Calu3 (cell line): ENCODE results near the gene ZPLD1. TPM values are rescaled to one million over a fixed set of nuclear protein-coding genes. Genes with fewer than 3 reads are reported as not detected.

Source experiments
- Bru-seq: library from RNA; stranded (reverse); fragments of 400-500 nt; gene quantifications from one replicate; lab custom pipeline; 2021; lab: Mats Ljungman, UMichigan
- BruChase-seq, 2 experiments: library from RNA; stranded (reverse); fragments of 400-500 nt; gene quantifications; one replicate each; lab custom pipeline; 2021; lab: Mats Ljungman, UMichigan
- BruUV-seq: library from RNA; stranded (reverse); fragments of 400-500 nt; replicated peaks from 2 replicates; lab custom pipeline; 2021; lab: Mats Ljungman, UMichigan
- CTCF ChIA-PET: fragments of 300-600 bp; sonication (Branson Sonifier 250); formaldehyde crosslinking; loops from one replicate; lab custom pipeline; 2022; ENCODE audit warnings: antibody characterized with exemption; lab: Charles Lee
- DNase-seq: peaks from one replicate; pipeline ENCODE4 v3.0.0; 2022
- H3K27ac Mint-ChIP-seq: one replicate; pipeline ENCODE4 v1.8.0; 2022; ENCODE audit warnings: mixed read lengths; ENCODE audit not compliant: unreplicated experiment
- H3K27me3 Mint-ChIP-seq: one replicate; pipeline ENCODE4 v1.8.0; 2022; ENCODE audit warnings: mixed read lengths; ENCODE audit not compliant: unreplicated experiment
- H3K36me3 Mint-ChIP-seq: one replicate; pipeline ENCODE4 v1.8.0; 2022; ENCODE audit warnings: mild to moderate bottlenecking, moderate library complexity, mixed read lengths; ENCODE audit not compliant: insufficient read depth, unreplicated experiment
- H3K4me1 Mint-ChIP-seq: one replicate; pipeline ENCODE4 v1.8.0; 2022; ENCODE audit warnings: mild to moderate bottlenecking, low read depth, mixed read lengths; ENCODE audit not compliant: unreplicated experiment
- H3K4me3 Mint-ChIP-seq: one replicate; pipeline ENCODE4 v1.8.0; 2022; ENCODE audit warnings: mild to moderate bottlenecking, low read depth, moderate library complexity, mixed read lengths; ENCODE audit not compliant: unreplicated experiment
- H3K9me3 Mint-ChIP-seq: one replicate; pipeline ENCODE4 v1.8.0; 2022; ENCODE audit warnings: low read depth, mixed read lengths; ENCODE audit not compliant: unreplicated experiment
- intact Hi-C: fragments of 100-400 bp; cut with micrococcal nuclease; formaldehyde crosslinking; loops from one replicate; pipeline ENCODE4 v1.10.0; 2022; ENCODE audit not compliant: unreplicated experiment
- long read RNA-seq: library from polyadenylated mRNA; stranded (forward); transcript quantifications from one replicate; pipeline ENCODE4 v2.0.0, GENCODE V29; 2022
- total RNA-seq: library from RNA; stranded (reverse); gene quantifications from 2 replicates; pipeline ENCODE4 v1.2.3, GENCODE V29; 2022
- TF ChIP-seq, protein P1 (sequence below): fragments of 200-600 bp; IDR thresholded peaks from one replicate; pipeline ENCODE4 v1.8.0; 2022; ENCODE audit warnings: antibody characterized with exemption; ENCODE audit not compliant: unreplicated experiment

The ZPLD1 gene
- total RNA-seq (0.64 and 1.2 TPM in 2 replicates), Bru-seq, nascent RNA (percentile 39 among the genes with signal in this experiment), BruChase-seq, experiment 1, labeled RNA remaining after a 6-hour chase (percentile 37 among the genes with signal in this experiment), BruChase-seq, experiment 2, labeled RNA remaining after a 2-hour chase (percentile 35 among the genes with signal in this experiment)
- long read RNA-seq, partial matches to known transcripts: 2 of 8 reads
- long read RNA-seq, other reads (novel, unspliced or antisense): 6 of 8 reads

GRCh38 chr3:102434715-102435114 lies at the start of gene ZPLD1:
ZPLD1 (plus strand) TSS chr3:102435015; CDS start chr3:102438488, 3,473 bp downstream.
- intact Hi-C loops: no loop called here
- no peak within 1 kb of the TSS for H3K4me3 Mint-ChIP-seq
- H3K9me3 Mint-ChIP-seq: no peaks in the 10 kb centered on the region
- no peaks in the 10 kb centered on the region for H3K36me3 Mint-ChIP-seq
- CTCF ChIA-PET: no interaction called here
- BruUV-seq: no TSS peak
- no peaks in the 10 kb centered on the region for H3K27me3 Mint-ChIP-seq
- no peaks in the 10 kb centered on the region for H3K4me1 Mint-ChIP-seq
- no peak for DNase-seq
- H3K27ac Mint-ChIP-seq: no peak within 1 kb of the TSS
- TF ChIP-seq, protein P1, sequence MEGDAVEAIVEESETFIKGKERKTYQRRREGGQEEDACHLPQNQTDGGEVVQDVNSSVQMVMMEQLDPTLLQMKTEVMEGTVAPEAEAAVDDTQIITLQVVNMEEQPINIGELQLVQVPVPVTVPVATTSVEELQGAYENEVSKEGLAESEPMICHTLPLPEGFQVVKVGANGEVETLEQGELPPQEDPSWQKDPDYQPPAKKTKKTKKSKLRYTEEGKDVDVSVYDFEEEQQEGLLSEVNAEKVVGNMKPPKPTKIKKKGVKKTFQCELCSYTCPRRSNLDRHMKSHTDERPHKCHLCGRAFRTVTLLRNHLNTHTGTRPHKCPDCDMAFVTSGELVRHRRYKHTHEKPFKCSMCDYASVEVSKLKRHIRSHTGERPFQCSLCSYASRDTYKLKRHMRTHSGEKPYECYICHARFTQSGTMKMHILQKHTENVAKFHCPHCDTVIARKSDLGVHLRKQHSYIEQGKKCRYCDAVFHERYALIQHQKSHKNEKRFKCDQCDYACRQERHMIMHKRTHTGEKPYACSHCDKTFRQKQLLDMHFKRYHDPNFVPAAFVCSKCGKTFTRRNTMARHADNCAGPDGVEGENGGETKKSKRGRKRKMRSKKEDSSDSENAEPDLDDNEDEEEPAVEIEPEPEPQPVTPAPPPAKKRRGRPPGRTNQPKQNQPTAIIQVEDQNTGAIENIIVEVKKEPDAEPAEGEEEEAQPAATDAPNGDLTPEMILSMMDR: no peak

DNA sequence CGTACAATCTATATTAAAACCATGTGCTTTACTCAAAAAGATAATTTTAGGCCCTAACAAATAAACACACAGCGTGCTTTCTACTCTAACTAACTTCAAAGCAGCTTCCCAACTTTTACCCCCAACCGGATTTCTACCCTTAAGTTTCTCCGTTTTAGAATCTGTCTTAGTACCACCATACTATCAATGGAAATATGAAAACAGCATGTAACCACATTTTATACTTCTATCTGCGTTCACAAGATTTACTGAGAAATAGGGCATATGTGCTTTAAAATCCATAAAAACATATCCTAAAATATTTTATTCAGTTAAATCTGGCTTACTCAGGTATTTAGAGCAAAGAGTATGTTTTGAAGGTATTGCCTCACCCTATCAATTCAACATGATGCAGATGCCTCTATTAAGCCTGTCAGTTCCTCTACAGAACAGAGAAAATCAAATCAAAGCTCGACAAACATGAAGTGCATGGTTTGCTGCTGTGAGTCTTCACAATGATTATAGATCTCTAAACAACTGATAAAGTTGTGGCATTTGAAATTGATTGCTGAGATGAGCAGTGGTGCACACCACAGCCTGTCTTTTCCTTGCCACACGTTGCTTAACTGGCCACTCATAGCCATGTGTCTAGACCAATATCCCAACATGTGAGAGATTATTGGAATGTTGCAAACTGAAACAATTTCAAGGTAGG lies 44.5 kb upstream of the ZPLD1 start:
- no peak overlapping the region for H3K4me3 Mint-ChIP-seq
- intact Hi-C loops: no loop called here
- H3K36me3 Mint-ChIP-seq: no peaks in the 10 kb centered on the region
- no TSS peak for BruUV-seq
- no peak for DNase-seq
- no peaks in the 10 kb centered on the region for H3K27me3 Mint-ChIP-seq
- no peak overlapping the region for H3K27ac Mint-ChIP-seq
- H3K4me1 Mint-ChIP-seq: no peaks in the 10 kb centered on the region
- CTCF ChIA-PET: no interaction called here
- TF ChIP-seq, protein P1: no peak
- no peaks in the 10 kb centered on the region for H3K9me3 Mint-ChIP-seq

DNA sequence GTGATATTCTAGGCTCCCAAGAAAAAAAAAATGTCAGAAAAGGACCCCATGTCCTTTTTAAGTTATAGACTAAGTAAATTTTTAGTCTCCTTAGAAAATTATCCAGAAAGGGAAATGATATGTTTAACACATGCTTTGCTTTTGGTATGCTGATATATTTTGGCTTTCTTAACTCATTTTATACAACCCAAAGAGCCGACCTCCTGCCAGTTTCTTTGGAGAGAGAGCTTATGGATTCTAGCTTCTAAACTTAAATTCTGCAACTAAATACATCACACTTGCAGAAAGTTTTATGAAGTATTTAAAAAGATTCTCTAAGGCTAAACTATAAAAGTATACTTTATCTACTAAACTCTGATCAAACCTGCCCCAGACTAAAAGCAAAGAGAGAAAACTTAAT lies 43.9 kb upstream of the ZPLD1 start:
- CTCF ChIA-PET: no interaction called here
- intact Hi-C loops: no loop called here
- Mint-ChIP-seq H3K4me1 (no peaks in the 10 kb centered on the region), H3K36me3 (no peaks in the 10 kb centered on the region), H3K9me3 (no peaks in the 10 kb centered on the region), H3K4me3 (no peak overlapping the region), H3K27me3 (no peaks in the 10 kb centered on the region), H3K27ac (no peak overlapping the region)
- no TSS peak for BruUV-seq
- TF ChIP-seq, protein P1: no peak
- DNase-seq: no peak

GRCh38 chr3:102391491-102391890 lies 43.3 kb upstream of the ZPLD1 start:
- Mint-ChIP-seq H3K9me3 (no peaks in the 10 kb centered on the region), H3K4me3 (no peak overlapping the region), H3K27me3 (no peaks in the 10 kb centered on the region), H3K27ac (no peak overlapping the region), H3K4me1 (no peaks in the 10 kb centered on the region), H3K36me3 (no peaks in the 10 kb centered on the region)
- intact Hi-C loops: no loop called here
- DNase-seq: no peak
- CTCF ChIA-PET: no interaction called here
- TF ChIP-seq, protein P1: no peak
- BruUV-seq: no TSS peak
